GM19463 (cell line): ENCODE measurements around the gene POFUT1.
"Not testable (repeated sequence)": the region's sequence is repeated elsewhere in the genome, so short reads cannot be mapped to it uniquely, and the experiment has no call there.

Experiments used
- ATAC-seq: cut with Tn5 transposase; IDR thresholded peaks from one replicate; pipeline ENCODE4 v1.9.1; 2021; ENCODE audit warnings: mild to moderate bottlenecking, moderate library complexity; ENCODE audit not compliant: unreplicated experiment

The POFUT1 gene

GRCh38 chr20:32207626-32208498 is at the start of gene POFUT1, which contains the start of gene PLAGL2:
POFUT1 (plus strand) TSS chr20:32207880; CDS start chr20:32207942, 62 bp downstream.
PLAGL2 (minus strand) TSS chr20:32207743; CDS start chr20:32202178, 5,565 bp downstream.
- ATAC-seq = peak; percentile 92

GRCh38 chr20:32158351-32158750 is 49.3 kb upstream of the POFUT1 start:
- ATAC-seq = no peak

- ATAC-seq = no peak
Observed at GRCh38 chr20:32158943-32159660, 48.6 kb upstream of the POFUT1 start.

DNA sequence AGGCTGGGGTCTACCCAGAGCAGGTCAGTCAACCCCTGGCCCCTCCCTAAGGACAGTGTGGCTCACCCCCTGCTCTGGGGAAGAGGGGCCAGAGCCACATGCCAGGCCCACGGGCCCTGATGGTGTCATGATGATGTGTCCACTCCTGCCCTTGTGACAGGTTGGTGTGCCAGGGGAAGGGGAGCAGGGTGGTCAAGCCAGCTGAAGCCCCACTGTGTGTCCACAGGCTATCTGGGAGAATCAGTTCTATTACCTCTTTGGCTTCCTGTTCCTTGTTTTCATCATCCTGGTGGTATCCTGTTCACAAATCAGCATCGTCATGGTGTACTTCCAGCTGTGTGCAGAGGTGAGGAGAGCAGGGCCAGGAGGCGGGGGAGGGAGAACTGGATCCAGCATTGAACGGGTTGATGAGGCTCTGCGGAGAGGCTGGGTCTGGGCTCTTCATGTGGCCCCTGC is 47.9 kb upstream of the POFUT1 start:
- no peak for ATAC-seq

GRCh38 chr20:32160341-32160740 is 47.3 kb upstream of the POFUT1 start:
- no peak for ATAC-seq

DNA sequence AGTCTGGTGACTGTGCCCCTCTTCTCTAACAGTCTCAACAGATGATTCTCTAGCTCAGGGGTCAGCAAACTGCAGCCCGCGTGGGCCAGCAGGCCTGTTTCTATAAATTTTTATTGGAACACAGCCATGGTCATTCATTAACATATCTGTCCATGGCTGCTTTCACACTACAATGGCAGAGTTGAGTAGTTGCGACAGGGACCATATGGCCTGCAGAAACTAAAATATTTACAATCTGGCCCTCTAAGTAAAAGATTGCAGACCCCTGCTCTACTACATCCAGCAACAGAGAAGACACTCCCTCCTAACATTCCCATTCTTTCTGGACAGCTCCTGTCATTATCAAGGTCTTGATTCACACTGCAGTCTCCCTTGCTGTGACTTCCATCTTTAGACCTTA is 45.3 kb upstream of the POFUT1 start:
- no peak for ATAC-seq

GRCh38 chr20:32163951-32164350 is 43.7 kb upstream of the POFUT1 start:
- no peak for ATAC-seq

- ATAC-seq = no peak
Observed at GRCh38 chr20:32164984-32165735, 42.5 kb upstream of the POFUT1 start.

DNA sequence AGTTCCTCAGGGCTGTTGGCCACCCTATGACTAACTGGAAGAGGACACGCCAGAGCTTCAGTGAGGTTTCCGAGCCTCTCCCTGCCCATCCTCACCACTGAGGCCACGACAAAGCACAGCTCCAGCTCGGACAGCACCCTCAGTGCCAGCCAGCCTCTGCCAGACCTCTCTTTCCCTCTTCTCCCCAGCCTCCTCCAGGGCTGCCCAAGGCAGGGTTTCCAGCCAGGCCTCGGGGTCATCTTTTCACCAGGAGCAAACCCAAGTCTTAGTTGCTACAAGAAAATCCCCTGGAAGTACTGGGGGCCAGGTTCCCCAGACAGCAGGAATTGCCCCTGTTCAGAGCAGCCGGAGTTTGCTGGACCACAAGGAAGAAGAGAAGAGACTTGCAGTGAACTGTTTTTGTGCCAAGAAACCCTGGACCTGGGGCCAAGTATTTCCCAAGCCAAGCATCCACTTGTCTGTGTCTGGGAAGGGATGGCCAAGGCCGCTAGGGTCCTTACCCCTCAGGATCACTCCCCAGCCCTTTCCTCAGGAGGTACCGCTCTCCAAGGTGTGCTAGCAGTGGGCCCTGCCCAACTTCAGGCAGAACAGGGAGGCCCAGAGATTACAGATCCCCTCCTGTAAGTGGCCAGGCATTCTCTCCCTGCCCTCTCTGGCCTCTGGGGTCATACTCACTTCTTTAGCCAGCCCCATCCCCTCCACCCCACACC is 41.7 kb upstream of the POFUT1 start:
- ATAC-seq = no peak

- no peak for ATAC-seq
Observed at GRCh38 chr20:32167552-32167951, 40.1 kb upstream of the POFUT1 start.

- no peak for ATAC-seq
Observed at GRCh38 chr20:32168184-32168910, 39.3 kb upstream of the POFUT1 start.

GRCh38 chr20:32177696-32178095 is 30.0 kb upstream of the POFUT1 start:
- not testable (repeated sequence) for ATAC-seq

GRCh38 chr20:32179515-32179914 is 28.2 kb upstream of the POFUT1 start:
- ATAC-seq = no peak

GRCh38 chr20:32179934-32180333 is 27.7 kb upstream of the POFUT1 start:
- no peak for ATAC-seq

DNA sequence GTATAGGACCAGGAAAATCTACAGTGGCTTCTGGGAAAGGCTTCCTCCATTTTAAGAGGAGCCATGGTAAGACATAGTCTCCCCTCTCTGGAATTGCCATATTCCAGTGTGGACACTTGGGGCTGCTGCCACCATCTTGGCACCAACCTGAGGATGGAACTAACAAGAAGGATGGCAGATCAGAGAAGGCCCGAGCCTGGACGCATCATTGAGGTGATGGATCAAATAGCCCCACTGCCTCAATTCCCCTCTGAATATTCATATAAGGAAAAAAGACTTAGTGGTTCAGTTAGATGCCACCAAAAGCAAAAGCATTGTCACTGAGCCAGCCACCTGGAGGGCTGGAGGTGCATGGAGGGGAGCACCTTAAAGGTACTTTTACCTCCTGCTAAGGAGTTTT is 26.1 kb upstream of the POFUT1 start:
- no peak for ATAC-seq

GRCh38 chr20:32183947-32184635 is 23.6 kb upstream of the POFUT1 start:
- ATAC-seq = no peak

DNA sequence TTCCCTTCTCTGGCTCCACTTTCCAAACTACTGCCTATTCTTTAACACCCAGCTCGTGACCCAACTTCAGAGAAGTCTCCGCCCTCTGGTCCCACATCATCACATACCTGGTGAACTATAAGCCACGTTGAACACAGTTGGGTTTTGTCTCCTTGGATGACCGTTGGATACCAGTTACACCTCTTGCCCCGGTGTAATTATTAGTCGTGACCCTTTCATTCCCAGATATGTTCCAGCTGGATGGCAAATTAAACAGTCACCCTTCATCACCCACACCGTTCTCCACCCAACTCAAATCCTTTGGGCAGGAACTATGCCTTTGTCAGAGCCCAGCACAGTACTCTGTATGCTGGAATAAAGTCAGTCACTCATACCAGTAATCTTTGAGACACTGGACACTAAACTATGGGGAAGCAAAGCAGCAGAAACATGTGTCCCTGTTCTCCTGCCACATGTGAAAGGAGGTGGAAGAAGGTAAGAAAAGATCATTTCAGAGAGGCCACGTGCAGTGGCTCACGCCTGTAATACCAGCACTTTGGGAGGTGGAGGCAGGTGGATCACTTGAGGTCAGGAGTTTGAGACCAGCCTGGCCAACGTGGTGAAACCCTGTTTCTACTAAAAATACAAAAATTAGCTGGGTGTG is 22.6 kb upstream of the POFUT1 start:
- ATAC-seq = no peak

- no peak for ATAC-seq
Observed at GRCh38 chr20:32186506-32186905, 21.2 kb upstream of the POFUT1 start.
